GM21723 (cell line): Measurements from ENCODE around the gene CDK12.
"Not testable (repeated sequence)": the region's sequence is repeated elsewhere in the genome, so short reads cannot be mapped to it uniquely, and the experiment has no call there.

Source experiments
- ATAC-seq: cut with Tn5 transposase; IDR thresholded peaks from one replicate; pipeline ENCODE4 v1.9.1; 2021; ENCODE audit warnings: mild to moderate bottlenecking, moderate library complexity; ENCODE audit not compliant: unreplicated experiment

CDK12 gene

DNA sequence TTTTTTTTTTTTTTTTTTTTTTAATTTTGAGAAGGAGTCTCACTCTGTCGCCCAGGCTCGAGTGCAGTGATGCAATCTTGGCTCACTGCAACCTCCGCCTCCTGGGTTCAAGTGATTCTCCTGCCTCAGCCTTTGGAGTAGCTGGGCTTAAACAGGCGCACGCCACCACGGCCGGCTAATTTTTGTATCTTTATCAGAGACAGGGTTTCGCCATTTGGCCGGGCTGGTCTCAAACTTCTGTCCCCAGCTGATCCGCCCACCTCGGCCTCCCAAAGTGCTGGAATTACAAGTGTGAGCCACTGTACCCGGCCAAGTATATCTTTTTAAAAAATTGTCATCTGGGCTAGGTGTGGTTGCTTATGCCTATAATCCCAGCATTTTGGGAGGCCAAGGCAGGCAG, 35.6 kb downstream of the CDK12 start:
- not testable (repeated sequence) for ATAC-seq

DNA sequence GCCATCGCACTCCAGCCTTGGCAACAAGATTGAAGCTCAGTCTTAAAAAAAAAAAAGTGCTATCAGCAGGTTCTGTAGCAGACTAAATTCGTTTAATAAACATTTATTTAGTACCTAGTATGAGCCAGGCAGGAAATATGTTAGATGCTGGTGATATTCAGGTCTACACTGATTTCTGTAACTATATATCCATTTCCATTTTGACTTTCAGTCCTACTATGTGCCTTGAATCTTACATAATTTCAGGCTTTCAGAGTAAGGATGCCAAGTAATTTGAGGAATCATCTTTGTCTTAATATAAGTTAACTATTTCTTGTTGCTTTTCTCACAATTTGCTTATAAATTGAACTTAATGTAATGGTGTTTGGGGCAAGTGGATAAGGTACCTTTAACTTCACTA, 46.2 kb downstream of the CDK12 start:
- no peak for ATAC-seq

DNA sequence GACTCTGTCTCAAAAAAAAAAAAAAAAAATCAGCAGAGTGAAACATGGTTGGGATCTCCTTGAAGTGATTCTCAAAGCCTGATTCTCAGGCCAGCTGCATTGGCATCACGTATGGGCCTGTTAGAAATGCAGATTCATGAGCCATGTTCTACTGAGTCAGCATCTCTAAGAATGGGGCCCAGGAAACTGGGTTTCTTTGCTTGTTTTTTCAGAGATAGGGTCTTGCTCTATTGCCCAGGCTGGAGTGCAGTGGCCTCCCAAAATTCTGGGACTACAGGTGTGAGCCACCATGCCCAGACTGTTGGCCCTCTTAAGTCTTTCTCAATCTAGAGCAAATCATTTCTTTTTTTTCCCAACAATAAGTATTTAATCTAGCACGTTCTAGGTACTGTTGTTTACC, 47.7 kb downstream of the CDK12 start:
- no peak for ATAC-seq

DNA sequence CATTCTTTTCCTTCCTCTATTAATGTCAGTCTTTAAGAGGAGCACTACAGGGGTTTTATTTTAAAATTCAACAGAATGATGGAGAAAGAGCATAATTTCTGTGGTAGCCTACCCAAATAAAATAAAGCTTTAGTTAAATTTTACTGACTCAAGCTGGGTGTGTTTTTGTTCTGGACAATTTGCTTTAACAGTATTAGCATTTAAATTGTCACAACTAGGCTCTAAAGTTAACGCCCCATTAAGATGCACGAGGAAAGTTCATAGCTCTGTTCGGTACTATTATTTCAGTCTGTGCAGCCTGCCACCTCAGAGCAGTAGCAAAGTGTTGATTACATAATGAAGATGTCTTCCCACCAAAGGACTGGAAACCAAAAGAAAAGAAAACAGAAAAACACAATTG, 52.0 kb downstream of the CDK12 start:
- no peak for ATAC-seq

DNA sequence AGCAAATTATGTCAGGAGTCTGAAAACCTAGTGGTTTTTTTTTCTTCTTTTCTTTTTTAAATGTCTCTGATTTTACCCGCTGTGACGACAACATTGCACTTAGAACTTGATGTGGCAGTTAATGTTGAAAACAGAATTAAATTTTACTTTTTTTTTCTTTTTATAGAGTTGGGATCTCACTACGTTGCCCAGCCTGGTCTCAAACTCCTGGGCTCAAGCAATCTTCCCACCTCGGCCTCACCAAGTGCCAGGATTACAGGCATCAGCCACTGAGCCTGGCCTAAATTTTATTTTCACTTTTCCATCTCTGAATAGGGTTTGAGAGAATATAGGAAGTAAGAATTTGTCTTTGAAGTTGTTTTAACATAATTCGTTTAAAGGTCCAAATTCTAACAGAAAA, 52.6 kb downstream of the CDK12 start:
- no peak for ATAC-seq

DNA sequence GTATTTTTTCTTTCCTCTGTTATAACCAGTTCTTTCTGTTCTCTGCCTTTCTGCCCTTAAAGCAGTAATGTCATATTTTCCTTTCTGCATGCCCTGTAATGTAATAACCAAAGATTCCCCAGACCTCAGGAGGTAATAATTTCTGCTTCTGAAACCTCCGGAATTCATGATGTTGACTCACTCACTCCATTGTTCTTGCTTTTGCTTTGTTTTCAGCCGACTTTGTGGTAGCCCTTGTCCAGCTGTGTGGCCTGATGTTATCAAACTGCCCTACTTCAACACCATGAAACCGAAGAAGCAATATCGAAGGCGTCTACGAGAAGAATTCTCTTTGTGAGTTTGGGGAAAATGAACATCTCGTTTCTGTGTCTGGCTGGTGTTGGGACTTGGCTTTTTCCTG, 55.9 kb downstream of the CDK12 start:
- ATAC-seq: no peak

DNA sequence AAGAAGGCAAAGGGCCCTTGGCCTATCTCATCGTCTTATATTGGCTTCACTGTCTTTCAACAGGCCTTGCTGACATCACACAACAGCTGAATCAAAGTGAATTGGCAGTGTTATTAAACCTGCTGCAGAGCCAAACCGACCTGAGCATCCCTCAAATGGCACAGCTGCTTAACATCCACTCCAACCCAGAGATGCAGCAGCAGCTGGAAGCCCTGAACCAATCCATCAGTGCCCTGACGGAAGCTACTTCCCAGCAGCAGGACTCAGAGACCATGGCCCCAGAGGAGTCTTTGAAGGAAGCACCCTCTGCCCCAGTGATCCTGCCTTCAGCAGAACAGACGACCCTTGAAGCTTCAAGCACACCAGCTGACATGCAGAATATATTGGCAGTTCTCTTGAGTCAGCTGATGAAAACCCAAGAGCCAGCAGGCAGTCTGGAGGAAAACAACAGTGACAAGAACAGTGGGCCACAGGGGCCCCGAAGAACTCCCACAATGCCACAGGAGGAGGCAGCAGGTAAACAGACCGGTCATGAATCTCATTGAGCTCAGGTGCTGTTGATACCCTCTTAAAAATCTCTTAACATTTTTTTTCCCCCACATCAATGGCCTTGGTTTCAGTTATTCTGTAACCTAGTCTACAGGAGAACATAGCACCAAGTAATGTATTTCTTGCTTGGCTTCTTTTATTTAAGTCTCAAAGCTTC, 64.7 kb downstream of the CDK12 start:
- ATAC-seq: no peak

DNA sequence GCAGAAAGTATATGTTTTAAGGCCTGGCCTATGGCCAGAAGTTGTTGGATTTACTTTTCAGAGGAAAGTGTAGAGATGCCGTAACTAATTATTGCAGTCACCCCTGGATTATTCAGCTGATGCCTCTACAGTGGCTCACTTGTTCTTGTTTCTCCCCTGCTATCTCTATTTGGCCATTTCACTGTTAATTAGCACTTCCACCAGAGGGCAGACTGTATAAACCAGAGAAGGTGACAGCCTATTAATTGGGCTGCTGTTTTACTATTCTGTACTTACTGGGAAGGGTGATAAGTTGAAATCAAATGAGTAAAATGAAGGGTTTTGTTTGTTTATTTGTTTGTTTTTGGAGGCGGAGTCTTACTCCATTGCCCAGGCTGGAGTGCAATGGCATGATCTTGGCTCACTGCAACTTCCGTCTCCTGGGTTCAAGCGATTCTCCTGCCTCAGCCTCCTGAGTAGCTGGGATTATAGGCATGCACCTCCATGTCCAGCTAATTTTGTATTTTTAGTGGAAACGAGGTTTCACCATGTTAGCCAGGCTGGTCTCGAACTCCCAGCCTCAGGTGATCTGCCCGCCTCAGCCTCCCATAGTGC, 66.0 kb downstream of the CDK12 start:
- no peak for ATAC-seq

DNA sequence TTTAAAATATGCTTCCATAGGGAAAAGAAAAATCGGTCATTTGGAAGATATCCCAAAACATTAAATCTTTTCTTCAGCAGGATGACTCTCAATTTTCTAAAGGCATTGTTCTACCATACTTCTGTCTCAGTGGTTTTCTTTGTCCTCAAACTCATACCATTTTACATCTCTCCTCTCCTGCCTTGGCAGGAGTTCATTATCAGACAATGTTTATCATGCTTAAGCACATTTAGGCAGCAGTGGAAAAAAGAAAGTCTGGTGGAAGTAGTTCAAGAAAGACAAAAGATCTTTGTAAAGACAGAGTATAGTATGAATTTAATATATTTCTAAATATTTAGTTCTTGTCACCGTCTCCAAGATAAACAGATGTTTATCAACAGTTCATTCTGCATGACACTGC, 68.2 kb downstream of the CDK12 start:
- ATAC-seq: no peak

DNA sequence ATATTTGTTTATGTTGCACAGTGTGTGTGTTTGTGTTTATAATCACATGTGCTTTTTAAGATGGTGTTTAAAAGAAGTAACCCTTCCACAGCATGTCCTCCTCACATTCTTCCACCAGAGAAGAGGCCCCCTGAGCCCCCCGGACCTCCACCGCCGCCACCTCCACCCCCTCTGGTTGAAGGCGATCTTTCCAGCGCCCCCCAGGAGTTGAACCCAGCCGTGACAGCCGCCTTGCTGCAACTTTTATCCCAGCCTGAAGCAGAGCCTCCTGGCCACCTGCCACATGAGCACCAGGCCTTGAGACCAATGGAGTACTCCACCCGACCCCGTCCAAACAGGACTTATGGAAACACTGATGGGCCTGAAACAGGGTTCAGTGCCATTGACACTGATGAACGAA, 69.2 kb downstream of the CDK12 start:
- no peak for ATAC-seq

DNA sequence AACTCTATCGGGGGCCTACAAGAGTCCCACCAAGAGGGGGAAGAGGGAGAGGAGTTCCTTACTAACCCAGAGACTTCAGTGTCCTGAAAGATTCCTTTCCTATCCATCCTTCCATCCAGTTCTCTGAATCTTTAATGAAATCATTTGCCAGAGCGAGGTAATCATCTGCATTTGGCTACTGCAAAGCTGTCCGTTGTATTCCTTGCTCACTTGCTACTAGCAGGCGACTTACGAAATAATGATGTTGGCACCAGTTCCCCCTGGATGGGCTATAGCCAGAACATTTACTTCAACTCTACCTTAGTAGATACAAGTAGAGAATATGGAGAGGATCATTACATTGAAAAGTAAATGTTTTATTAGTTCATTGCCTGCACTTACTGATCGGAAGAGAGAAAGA, 70.0 kb downstream of the CDK12 start:
- ATAC-seq: no peak

DNA sequence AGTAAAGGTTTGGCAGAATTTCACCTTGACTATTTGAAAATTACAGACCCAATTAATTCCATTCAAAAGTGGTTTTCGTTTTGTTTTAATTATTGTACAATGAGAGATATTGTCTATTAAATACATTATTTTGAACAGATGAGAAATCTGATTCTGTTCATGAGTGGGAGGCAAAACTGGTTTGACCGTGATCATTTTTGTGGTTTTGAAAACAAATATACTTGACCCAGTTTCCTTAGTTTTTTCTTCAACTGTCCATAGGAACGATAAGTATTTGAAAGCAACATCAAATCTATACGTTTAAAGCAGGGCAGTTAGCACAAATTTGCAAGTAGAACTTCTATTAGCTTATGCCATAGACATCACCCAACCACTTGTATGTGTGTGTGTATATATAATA, 72.6 kb downstream of the CDK12 start:
- ATAC-seq: no peak

DNA sequence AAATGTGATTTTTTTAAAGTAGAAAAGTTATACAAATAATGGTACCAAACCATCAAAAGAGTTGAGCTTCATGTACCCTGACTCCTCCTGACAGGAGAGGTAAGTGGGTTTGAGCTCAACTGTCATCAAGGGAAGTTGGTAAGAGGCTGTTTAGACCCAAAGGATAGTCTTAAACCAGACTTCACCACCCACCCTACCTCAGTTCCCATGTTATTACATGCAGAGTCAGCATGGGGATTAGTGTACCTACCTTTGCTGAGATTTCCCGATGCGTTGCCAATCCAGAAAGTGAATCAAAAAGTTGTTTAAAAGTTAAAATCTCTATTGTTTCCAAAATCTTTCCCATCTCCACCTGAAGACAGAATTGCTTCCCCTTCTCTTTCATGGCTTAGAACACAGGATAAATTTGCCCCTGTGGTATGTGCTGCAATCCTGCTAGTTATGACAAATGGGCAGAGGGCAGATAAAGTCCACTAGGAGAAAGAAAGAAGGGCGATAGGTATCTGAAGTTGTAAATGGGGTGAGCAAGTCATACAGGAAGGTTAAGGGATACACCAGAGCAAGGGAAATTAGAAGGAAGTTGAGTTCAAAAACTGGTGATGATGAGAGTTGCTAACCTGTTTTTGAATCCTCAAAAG, 73.6 kb downstream of the CDK12 start:
- no peak for ATAC-seq

DNA sequence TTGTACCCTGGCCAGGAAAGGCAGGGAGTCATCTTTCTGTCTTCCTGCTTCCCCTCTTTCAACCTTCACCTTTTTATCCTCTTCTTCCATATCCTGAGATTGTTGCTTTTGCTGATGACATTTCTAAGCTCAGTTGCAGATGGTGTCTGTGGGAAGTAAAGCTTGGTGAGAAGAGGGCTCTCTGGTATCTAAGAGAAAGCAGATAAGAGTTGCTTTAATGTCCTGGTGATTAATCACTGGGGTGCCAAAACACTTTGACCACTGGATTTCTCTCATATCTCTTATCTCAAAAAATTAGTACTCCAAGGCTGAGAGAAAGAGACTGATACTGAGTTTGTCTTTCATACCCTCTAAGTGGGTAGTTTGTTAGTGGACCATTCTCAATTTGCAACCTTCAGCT, 75.2 kb downstream of the CDK12 start:
- no peak for ATAC-seq

DNA sequence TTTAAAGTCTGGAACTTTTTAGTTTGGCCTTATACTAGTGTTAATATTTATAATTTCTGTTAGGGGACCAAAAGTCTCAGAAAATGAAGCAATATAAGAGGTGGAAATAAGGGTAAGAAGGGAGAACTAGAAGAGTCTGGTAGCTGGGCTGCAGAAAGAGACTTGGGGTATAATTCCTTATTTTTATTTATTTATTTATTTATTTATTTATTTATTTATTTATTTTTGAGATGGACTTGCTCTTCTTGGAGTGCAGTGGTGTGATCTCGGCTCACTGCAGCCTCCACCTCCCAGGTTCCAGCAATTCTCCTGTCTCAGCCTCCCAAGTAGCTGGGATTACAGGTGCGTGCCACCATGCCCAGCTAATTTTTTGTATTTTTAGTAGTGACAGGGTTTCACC, 76.1 kb downstream of the CDK12 start:
- ATAC-seq: not testable (repeated sequence)

DNA sequence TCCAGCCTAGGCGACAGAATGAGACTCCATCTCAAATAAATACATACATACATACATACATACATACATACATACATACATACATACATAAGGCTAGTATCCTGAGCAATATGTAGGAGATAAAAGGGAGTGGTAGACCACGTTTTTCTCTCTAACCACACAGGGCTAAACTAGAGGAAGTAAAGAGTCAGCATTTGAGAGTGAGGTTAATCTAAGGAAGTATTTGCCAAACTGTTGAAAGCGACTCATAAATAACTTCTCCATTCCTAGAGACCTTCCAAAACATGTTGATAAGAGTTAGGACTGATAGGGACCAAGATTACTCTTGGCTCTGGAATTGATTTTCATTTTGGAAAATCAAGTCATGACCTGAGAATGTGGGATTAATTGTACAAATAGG, 77.6 kb downstream of the CDK12 start:
- ATAC-seq: no peak

DNA sequence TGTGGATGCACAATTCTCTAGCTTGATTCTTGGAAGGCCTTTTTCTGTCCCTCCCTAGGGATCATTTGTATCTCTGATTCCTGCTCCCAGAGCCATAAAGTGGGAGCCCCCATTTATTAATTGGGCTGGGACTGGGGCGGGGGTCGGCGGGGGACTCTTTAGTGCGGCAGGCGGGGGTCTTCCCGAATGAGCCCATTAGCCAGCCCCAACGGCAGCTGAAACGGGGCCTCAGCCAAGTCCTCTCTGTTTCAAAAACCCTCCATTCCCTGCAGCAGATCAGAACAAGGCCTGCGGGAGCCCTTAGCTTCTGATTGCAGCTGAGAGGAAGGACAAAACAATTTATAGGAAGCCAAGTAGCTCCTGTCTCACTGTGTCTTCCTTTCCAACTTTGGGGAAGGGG, 79.3 kb downstream of the CDK12 start:
- ATAC-seq: no peak

DNA sequence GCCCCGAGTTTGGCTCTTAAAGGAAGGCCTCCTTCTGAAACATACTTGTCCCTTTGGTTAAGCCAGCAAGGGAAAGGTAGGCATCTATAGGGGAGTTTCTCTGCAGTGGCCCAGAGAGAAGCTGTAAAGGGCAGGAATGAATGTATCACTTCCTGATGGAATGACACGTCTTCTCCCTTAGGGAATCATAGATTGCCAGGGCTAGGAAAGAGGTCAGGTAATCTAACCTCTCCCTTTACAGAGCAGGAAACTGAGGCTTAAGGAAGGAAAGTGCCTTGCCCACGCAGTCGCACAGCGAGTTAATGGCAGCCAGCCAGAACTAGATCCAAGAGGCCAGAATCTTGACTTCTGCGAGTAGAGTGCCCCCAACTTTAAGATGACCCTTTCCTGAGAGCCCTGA, 80.4 kb downstream of the CDK12 start:
- no peak for ATAC-seq

DNA sequence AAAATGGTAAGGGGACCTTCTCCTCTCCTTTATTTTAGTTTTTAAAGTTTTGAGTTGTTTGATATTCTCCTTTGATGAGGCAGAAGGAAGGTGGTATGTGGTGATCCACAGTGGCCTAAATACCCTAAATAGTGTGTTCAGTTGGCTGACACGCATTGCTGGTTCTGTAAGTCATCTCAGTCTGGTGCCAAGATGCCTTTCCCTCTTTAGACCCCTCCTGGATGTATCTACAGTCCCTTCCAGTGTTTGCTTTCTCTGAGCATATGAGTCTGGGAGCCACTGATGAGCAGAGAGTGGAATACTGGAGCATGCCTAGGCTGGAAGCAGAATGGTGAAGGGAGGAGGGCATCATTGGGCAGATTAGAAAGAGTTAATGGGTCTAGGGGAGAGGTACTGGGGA, 81.9 kb downstream of the CDK12 start:
- ATAC-seq: no peak

DNA sequence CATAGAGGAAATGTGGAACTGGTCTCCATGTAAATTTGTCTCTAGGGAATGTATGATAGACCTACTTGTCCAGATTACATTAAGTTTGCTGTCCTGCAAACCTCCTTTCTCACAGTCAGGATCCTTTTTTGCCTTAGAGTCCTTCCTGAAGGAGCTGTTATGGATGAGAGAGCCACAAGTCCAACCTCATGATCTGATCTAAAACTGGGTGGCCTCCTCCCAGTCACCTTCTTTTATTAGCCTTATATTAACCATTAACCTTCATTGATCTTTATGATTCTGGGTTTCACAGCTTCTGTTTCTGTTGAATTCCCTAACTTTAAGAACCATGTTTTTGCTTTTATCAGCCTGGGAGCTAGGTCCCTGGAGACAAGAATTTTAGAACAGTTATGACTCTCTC, 82.4 kb downstream of the CDK12 start:
- no peak for ATAC-seq

DNA sequence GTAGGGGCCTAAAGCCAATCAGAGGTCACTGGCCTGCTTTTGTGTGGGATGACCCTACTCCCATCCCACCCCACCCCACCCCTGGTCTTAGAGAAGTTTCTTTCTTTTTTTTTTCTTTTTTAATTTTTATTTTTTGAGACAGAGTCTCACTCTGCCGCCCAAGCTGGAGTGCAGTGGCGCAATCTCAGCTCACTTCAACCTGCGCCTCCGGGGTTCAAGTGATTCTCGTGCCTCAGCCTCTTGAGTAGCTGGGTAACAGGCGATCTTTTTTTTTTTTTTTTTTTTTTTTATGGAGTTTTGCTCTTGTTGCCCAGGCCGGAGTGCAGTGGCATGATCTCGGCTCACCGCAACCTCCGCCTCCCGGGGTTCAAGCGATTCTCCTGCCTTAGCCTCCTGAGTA, 83.1 kb downstream of the CDK12 start:
- not testable (repeated sequence) for ATAC-seq

DNA sequence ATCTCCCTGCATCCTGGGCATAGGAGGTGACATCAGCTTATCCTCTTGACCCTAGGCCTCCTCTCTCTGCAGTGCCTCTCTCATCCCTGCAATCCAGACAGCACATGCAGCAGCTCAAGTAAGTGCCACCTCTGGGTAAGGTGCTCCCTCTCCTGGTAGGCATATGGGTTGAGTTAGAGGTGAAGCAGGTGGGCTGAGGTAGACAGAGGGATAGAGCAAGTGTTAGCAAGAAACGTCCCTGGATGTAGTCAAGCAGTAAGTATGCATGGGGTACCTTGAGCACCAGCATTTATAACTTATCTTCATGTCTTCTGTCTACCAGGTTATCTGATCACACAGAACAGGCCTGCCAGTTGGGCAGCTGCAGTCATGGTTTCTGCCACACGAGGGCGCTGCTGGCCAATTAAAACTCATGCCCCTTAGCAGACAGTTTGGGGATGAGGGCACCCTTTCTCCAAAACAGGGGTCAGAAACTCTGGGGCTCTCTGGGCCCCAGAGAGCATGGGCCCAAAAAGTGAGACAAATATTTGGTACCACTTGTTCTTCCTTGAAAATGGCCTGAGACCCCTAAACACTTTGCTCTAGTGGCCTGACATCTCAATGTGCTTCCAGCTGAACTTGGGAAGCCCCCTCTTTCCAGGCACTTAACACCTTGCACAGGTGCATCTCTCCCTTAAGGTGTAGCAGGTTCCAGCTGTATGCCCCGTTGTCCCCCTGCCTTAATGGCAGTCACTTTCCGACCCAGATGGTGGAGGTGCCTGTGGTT, 86.6 kb downstream of the CDK12 start:
- no peak for ATAC-seq
